RPMI8226 (cell line): ENCODE data around the gene TRIM75.
"Not testable (repeated sequence)": the region's sequence is repeated elsewhere in the genome, so short reads cannot be mapped to it uniquely, and the experiment has no call there.

Source experiments
- DNase-seq: peaks from one replicate; pipeline ENCODE4 v3.0.0-alpha.2; 2015

Gene TRIM75

DNA sequence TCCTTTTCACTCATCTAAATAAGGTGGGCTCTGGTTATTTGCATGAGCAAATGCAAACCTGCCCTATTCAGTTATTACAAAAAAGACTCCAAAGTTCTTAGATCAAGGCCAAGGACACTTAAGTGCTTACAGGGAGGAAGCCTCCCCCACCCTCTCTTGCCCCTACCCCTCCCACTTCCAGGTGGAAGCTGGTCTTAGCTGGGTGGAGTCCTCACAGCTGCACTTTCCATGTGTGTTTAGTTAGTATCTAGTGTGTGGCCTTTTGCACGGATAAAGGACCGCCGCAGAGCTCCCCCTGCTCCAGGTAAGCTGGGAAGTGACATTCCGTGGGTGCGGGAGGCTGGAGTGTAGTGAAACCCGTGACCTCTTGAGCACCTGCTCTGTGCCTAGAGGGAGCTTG, at the start of gene TRIM75:
TSS of gene TRIM75 (plus strand) at position 222 of the 400 bp plus-strand sequence. CDS start 5,282 bp downstream, outside the sequence.
- peak; percentile 4 for DNase-seq

DNA sequence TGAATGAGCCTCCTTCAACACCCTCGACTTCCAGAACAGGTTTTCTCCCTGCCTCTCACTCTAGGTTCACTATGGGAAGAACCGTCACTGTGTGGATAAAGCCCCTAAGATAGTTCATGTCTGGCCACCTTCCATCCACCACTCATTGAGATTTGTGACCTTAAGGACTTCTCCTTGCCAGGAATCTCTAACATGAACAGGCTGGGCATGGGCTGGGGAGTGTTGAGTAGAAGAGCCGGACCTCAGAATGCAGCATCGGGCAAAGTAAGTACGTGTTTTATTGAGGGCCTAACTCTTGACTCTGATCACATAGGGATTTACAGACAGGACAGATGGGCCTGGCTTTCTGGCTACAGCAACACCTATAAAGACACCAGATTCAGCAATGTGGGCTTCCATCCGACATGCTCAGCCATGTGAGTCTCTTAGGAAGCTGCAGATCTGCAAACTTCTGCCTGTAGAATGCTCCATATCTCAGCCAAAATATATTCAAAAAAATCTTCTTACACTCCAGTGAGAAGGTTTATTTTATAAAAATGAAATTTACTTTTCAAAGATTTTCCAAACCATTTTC, 48.2 kb upstream of the TRIM75 start:
- no peak for DNase-seq

DNA sequence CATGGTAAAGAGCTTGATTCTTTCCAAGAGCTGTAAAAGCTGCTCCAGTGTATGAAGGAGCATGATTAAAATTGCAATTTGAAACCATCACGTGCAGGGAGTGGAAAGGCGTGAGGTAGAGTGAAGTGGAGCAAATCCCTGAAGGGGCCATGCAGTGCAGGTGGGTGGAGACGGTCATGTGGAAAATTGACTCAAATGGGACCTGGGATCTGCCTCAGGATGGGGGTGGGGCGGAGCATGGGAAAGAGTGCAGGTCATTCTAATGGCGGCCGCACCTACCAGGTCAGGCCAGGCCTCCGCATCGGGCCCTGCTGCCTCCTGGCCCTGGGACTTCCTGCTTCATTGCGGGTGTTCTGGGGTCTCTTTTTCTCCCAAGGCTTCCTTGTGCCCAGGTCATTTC, 47.2 kb upstream of the TRIM75 start:
- DNase-seq = no peak

DNA sequence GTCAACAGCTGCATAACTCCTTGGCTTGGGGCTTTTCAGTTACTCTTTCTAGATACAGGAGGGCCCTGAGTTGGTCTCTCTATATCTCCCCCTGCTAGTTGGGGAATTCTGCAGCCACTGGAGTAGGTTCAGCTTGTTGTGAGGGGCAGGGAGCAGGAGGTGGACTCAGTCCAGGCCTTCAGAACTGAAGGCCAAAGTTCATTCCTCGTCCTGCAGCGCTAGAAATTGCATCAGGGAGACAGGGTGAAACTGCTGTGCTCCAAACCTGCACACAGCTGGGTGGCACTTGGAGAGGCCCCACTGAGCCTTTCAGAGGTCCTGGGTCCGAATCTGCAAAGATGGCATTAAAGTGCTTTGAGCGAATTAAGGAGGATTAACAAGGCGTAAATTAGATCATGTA, 46.8 kb upstream of the TRIM75 start:
- no peak for DNase-seq

DNA sequence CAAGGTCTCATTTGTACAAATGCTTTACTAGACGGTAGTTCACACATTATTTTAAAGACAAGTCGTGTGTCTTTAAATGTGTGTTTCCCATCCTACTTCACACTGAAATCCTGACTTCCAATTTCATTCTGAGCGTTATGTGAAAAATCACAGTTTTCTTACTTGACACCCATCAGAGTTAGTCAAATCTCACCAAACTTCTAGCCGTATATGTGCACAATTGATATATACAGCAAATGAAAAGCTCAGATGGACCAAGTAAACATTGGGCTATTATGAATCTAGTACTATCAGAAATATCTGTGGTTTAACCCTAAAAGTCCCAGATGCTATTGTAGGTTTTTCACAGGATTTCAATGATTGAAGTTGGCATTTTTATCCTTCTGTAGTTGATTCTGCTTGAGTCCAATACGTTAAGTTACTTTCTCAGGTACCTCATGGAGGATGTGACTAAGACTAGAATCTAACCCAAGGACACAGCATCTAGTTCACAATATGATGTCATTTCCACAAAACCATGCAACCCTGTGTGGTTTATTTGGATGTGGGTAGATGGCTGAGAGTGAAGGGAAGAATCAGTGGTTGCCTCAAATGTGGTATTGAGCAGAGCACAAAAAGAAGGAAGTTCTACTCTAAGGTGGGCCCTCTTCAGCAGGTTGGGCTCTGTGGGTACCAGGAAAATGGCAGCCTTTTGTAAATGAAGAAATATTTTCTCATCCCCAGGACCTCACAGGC, 44.0 kb upstream of the TRIM75 start:
- DNase-seq = no peak

DNA sequence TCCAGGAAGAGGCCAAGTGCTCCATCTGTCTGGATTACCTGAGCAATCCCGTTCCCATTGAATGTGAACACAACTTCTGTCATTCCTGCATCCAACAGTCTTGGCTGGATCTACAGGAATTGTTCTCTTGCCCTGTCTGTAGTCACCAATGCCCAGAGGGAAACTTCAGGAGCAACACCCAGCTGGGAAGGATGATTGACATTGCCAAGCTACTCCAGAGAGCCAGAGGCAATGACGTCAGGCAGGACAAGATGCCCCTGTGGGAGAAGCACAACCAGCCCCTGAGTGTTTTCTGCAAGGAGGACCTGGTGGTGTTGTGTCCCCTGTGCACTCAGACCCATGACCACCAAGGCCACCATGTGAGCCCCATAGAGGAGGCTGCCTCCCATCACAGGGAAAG, 43.2 kb upstream of the TRIM75 start:
- DNase-seq = no peak

DNA sequence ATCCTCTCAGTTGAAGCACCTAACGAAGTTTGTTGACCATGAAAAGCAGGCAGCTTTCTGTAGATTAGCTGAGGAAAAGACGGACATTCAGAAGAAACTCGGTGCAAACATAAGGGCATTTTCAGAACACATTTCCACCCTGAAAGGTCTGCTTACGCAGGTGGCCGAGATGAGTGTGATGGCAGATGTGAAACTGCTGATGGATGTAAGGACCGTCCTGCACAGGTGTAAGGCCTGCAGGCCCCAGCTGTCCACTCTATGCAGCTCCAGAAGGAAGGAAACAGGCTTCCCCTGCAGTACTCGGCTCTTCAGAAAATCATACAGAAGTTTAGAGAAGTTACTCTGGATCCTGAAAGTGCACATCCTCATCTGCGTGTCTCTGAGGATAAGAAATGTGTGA, 42.7 kb upstream of the TRIM75 start:
- peak; percentile 85 for DNase-seq

DNA sequence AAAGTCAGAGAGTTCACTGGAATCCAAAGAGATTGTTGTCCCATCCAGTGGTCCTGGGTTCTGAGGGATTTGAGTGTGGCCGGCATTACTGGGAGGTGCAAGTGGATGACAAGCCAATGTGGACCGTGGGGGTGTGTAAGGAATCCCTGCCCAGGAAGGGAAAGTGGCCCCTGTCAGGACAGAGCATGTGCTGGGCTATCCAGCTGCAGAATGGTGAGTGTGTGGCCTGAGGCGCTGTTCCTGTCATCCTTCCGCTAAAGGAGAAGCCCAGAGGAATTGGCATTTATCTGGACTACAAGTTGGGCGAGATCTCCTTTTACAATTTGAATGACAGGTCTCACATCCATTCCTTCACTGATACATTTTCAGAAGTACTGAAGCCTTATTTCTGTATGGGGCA, 42.3 kb upstream of the TRIM75 start:
- no peak for DNase-seq

DNA sequence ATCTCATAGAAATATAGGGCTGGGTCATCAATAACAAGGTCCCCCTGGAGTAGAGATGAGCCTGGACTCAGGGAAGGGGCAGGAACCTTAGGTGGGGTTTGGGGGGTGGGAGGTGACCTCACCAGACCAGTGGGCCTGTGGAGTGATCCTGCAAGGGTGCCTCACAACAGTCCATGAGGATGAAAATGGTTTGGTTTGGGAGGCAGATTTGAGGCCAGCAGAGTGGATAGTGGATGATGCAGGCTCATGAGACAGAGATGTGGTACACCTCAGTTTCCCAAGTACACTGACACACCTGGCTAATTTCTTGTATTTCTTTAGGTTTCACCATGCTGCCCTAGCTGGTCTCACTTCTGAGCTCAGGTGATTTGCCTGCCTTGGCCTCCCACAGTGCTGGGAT, 40.0 kb upstream of the TRIM75 start:
- no peak for DNase-seq

DNA sequence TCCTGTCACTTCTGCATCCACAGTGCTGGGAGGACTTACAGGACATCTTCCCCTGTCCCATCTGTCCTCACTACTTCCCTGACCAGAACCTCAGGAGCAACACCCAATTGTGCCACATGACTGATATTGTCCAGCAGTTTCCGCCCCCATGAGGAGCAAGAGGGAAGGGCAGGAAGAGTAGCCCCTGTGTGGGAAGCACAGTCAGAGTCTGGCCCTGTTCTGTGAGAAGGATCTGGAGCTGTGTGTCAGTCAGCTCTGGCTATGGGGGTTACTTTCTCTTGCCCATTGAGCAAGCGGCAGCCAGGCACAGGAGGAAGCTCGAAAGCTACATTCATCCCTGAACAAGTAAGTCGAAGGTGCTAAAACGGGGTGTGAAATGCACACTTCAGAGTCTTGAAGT, 36.7 kb upstream of the TRIM75 start:
- no peak for DNase-seq

DNA sequence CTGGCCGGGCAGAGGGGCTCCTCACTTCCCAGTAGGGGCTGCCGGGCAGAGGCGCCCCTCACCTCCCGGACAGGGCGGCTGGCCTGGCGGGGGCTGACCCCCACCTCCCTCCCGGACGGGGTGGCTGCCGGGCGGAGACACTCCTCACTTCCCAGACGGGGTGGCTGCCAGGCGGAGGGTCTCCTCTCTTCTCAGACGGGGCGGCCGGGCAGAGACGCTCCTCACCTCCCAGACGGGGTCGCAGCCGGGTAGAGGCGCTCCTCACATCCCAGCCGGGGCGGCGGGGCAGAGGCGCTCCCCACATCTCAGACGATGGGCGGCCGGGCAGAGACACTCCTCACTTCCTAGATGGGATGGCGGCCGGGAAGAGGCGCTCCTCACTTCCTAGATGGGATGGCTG, 33.7 kb upstream of the TRIM75 start:
- not testable (repeated sequence) for DNase-seq

DNA sequence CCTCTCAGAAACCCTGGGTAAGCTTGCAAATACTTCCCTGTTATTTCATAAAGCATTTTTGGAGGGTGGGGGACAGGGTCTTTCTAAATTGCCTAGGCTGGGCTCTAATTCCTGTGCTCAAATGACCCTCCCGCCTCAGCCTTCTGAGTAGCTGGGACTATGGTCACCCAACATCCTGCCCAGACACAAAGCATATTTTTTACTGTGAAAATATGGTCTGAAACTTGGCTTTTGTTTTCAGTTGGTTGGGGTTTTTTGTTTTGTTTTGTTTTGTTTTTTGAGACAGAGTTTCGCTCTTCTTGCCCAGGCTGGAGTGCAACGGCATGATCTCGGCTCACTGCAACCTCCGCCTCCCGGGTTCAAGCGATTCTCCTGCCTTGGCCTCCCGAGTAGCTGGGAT, 27.9 kb upstream of the TRIM75 start:
- not testable (repeated sequence) for DNase-seq

DNA sequence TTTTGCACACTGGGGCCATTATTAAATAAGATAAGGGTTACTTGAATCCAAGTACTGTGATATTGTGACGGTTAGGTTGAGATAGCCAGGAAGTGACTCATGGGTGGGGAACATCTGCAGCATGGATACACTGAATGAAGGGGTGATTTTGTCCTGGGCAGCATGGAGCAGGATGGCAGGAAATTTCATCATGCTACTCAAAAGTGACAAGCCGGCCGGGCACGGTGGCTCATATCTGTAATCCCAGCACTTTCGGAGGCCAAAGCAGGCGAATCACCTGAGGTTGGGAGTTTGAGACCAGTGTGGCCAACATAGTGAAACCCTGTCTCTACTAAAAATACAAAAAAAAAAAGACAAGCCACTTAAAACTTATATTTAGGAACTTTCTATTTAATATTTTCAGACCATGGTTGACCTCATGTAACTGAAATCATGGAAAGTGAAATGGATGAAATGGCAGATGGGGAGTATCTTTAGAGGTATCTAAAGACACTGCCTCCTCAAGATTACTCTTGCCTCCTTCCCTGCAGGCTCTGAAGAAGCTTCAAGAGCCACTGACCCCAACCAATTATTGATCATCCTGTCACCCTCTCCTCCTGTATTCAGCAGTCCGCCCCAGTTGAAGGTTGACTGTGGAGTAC, 25.8 kb upstream of the TRIM75 start:
- no peak for DNase-seq

DNA sequence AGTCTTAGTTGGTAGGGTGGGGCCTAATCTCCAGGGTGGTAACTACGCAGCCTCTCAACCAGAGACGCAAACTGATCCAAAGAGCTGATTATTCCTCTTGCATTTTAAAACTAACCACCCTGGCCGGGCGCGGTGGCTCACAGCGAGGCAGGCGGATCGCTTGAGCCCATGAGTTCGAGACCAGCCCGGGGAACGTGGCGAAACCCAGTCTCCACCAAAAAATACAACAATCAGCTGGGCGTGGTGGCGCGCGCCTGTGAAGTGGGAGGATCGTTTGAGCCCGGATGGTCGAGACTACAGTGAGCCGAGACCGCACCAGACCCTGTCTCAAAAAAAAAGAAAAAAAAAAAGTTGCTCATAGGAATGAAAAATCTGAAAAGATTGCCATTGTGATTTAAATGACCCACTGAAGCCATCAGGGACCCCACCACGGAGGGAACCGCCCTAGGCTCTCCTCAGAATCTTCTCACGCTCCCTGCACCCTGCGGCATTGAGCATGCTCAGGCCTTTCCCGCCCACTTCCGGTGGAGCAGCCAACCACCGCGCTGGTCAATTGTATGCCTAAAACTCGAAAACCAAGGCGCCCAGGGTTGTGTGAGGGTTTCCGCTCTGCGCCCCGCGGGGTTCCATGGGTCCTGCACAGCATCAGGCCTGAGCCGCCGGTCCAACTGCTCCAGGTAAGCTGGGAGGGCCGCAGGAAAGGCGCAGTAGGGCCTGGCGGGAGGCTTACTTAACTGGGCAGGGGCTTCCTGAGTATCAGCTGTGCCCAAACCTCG, 22.0 kb upstream of the TRIM75 start, which contains the start of gene TRIM60:
TSS of gene TRIM60 (plus strand) at position 564 of the 776 bp plus-strand sequence. CDS start 8,074 bp downstream, outside the sequence.
- DNase-seq = no peak

DNA sequence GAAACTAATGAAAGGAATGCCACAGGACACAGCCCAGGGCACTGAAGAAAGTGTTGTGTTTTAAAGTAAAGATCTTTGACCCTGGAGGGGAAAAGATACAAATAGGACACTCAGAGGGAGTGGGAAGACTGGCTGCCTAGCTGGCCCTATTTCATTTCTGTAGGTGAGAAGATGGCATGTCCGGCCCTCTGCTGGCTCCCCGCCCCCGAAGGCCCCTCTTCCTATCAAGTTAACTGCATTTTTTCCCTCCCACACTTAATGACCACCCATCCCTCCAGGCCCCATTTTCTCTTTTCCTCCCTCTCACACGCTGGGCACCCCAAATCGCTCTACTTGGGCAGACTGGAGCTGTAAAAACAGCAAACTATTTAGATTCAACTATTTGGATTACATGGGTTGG, 5.5 kb upstream of the TRIM75 start:
- DNase-seq = no peak

DNA sequence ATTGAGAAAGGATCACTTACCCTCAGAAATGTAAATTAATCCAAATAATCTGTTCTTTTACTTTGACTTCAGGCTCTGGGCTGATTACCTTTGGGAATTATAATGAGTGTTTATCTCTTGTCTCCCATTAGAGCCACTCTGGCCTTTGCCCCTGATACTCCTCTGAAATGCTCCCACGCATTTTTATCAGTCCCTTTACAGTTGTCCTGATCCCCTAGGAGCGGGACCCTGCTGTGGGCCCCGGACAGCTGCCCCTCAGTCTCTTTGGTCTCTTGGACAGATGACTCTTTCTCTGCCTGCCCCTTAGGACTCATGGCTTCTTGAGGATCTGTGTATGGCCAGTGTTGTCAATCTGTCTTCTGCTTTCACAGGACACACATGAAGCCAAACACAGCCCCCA, 1.0 kb upstream of the TRIM75 start:
- DNase-seq = no peak

DNA sequence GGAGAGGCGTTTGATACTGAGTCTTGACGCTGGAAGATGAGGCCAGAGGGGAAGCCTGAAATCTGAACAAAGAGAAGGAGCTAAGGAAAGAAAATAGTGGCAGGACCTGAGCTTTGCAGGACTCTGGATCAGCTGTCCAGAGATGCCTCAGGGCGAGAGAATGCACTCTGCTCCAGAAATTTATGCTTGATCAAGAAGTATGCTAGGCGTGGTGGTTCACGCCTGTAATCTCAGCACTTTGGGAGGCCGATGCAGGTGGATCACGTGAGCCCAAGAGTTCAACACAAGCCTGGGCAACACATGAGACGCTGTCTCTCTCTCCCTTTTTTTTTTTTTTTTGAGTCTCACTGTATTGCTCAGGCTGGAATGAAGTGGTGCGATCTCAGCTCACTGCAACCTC, 1.9 kb downstream of the TRIM75 start:
- no peak for DNase-seq

DNA sequence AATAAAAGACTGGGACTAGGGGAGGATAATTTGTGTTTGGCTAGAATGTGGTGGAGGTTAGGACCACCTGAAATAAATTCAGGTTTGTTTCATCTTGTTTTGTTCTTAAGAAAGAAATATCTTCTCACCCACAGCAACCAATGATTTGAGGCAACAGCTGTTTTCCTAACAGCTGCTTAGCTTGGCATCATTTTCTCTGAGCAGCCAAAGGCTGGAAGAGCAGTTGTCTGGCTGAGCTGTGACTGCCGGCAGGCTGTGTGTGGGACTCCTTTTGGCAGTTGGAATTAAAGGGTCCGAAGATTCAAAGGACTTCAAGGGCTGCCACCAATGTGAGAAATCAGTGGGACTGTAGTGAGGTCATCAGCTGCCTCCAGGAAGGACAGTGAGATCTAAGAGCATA, 5.0 kb downstream of the TRIM75 start:
- DNase-seq = no peak

DNA sequence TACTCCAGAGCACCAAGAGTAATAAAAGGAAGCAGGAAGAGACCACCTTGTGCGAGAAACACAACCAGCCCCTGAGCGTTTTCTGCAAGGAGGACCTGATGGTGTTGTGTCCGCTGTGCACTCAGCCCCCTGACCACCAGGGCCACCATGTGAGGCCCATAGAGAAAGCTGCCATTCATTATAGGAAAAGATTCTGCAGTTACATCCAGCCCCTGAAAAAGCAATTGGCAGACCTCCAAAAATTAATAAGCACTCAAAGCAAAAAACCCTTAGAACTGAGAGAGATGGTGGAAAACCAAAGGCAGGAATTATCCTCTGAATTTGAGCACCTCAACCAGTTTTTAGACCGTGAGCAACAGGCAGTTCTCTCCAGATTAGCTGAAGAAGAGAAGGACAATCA, 5.7 kb downstream of the TRIM75 start:
- peak; percentile 10 for DNase-seq

DNA sequence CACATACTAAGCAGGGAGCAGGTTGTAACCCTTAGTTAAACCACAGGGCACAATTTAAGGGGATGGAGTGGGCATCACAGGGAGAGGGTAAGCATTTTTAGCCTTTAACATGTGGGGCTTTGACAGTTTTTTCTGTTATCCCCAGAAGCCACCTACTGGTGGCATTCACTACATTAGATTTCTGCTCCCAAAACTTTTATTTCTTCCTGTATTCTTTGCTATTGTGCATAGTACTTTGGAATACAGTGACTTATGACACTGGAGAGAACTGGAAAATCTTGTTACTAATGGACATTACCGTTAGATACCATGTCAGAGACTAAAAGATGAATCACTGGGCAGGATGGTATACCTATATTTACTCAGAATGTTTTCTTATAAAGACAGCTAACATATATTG, 7.3 kb downstream of the TRIM75 start:
- DNase-seq = no peak

DNA sequence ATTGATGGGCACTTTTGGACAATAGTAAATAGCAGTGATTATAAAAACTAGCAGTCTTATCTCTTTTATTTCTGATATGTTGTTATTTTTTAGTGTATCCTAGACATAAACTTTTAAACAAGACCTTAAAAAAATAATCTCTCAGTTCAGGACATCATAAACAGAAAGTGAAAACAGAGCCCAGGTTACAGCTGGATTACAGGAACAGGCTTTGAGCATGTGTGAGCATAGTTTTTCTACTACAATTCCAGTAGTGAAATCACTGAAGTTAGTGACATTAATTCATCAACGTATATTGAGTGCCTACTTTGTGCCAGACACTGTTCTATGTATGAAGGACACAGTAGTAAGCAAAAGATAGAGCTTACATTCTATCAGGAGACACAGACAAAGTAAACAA, 16.9 kb downstream of the TRIM75 start:
- DNase-seq = no peak

DNA sequence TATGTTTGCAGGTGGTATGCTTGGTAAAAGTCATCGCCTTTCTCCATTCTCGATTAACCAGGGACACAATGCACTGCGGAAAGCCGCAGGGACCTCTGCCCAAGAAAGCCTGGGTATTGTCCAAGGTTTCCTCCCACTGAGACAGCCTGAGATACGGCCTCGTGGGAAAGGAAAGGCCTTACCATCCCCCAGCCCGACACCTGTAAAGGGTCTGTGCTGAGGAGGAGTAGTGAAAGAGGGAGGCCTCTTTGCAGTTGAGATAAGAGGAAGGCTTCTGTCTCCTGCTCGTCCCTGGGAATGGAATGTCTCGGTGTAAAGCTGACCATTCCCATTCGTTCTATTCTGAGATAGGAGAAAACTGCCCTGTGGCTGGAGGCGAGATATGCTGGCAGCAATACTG, 19.7 kb downstream of the TRIM75 start:
- DNase-seq = not testable (repeated sequence)

DNA sequence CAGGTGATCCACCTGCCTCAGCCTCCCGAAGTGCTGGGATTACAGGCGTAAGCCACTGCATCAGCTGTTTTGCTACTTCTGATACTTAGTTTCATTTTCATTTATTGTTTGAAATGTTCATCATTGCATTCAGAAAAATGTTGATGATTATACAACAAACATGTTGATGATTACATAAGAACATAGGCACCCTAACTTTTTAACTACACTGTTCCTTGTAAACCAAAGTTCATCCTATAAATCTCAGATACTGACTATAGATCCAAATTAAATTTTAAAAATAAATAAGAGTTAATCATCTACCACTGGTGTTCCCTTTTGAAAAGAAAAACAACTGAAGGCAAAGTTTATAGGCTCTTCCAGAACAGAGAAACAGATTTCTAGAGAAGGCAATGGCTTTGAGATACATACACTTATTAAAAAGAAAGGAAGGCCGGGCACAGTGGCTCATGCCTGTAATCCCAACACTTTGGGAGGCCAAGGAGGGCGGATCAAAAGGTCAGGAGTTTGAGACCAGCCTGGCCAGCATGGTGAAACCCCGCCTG, 23.4 kb downstream of the TRIM75 start:
- DNase-seq = no peak
